ENCODE measurements around the gene RLN2.

Gene RLN2

GRCh38 chr9:5269249-5269715, 35.2 kb downstream of the RLN2 start:
- Histone ChIP-seq H3K27me3 (ENCODE audit: control insufficient read depth in 1 of 2, insufficient read depth in 2 of 2, low read length in 2 of 2) (no peaks in the 10 kb centered on the region), H3K27ac (ENCODE audit: low read depth, low read length) (no peak overlapping the region), H3K9me3 (ENCODE audit: control insufficient read depth in 1 of 2, low read length in 2 of 2) (no peaks in the 10 kb centered on the region), H3K4me1 (ENCODE audit: control insufficient read depth in 1 of 2, insufficient read depth in 2 of 2, low read length in 2 of 2) (no peaks in the 10 kb centered on the region), H3K9ac (ENCODE audit: low read depth in 1 of 2, low read length in 2 of 2) (no peak overlapping the region), H3K36me3 (ENCODE audit: control insufficient read depth in 1 of 2, insufficient read depth in 2 of 2, low read length in 2 of 2) (no peaks in the 10 kb centered on the region), H3K4me3 (ENCODE audit: low read depth in 1 of 2, low read length in 2 of 2) (no peak overlapping the region)

- H3K27me3 ChIP-seq (ENCODE audit: control insufficient read depth in 1 of 2, insufficient read depth in 2 of 2, low read length in 2 of 2) = no peaks in the 10 kb centered on the region
- no peak overlapping the region for H3K9ac ChIP-seq (ENCODE audit: low read depth in 1 of 2, low read length in 2 of 2)
- no peaks in the 10 kb centered on the region for H3K4me1 ChIP-seq (ENCODE audit: control insufficient read depth in 1 of 2, insufficient read depth in 2 of 2, low read length in 2 of 2)
- no peaks in the 10 kb centered on the region for H3K9me3 ChIP-seq (ENCODE audit: control insufficient read depth in 1 of 2, low read length in 2 of 2)
- H3K36me3 ChIP-seq (ENCODE audit: control insufficient read depth in 1 of 2, insufficient read depth in 2 of 2, low read length in 2 of 2) = no peaks in the 10 kb centered on the region
- no peak overlapping the region for H3K4me3 ChIP-seq (ENCODE audit: low read depth in 1 of 2, low read length in 2 of 2)
- H3K27ac ChIP-seq (ENCODE audit: low read depth, low read length) = no peak overlapping the region
These were observed 38.6 kb downstream of the RLN2 start for GRCh38 chr9:5265939-5266338.

GRCh38 chr9:5264219-5264595, 40.3 kb downstream of the RLN2 start:
- Histone ChIP-seq H3K4me1 (ENCODE audit: control insufficient read depth in 1 of 2, insufficient read depth in 2 of 2, low read length in 2 of 2) (no peaks in the 10 kb centered on the region), H3K27me3 (ENCODE audit: control insufficient read depth in 1 of 2, insufficient read depth in 2 of 2, low read length in 2 of 2) (no peaks in the 10 kb centered on the region), H3K9me3 (ENCODE audit: control insufficient read depth in 1 of 2, low read length in 2 of 2) (no peaks in the 10 kb centered on the region)

GRCh38 chr9:5263351-5264218, 40.9 kb downstream of the RLN2 start:
- H3K4me1 ChIP-seq (ENCODE audit: control insufficient read depth in 1 of 2, insufficient read depth in 2 of 2, low read length in 2 of 2) = no peaks in the 10 kb centered on the region
- H3K4me3 ChIP-seq (ENCODE audit: low read depth in 1 of 2, low read length in 2 of 2) = no peak overlapping the region
- H3K9me3 ChIP-seq (ENCODE audit: control insufficient read depth in 1 of 2, low read length in 2 of 2) = no peaks in the 10 kb centered on the region
- no peak overlapping the region for H3K9ac ChIP-seq (ENCODE audit: low read depth in 1 of 2, low read length in 2 of 2)
- H3K27me3 ChIP-seq (ENCODE audit: control insufficient read depth in 1 of 2, insufficient read depth in 2 of 2, low read length in 2 of 2) = no peaks in the 10 kb centered on the region
- H3K36me3 ChIP-seq (ENCODE audit: control insufficient read depth in 1 of 2, insufficient read depth in 2 of 2, low read length in 2 of 2) = no peaks in the 10 kb centered on the region
- no peak overlapping the region for H3K27ac ChIP-seq (ENCODE audit: low read depth, low read length)

More at GRCh38 chr9:5264219-5264595, 40.3 kb downstream of the RLN2 start:
- Histone ChIP-seq H3K9ac (ENCODE audit: low read depth in 1 of 2, low read length in 2 of 2) (no peak overlapping the region), H3K4me3 (ENCODE audit: low read depth in 1 of 2, low read length in 2 of 2) (no peak overlapping the region), H3K36me3 (ENCODE audit: control insufficient read depth in 1 of 2, insufficient read depth in 2 of 2, low read length in 2 of 2) (no peaks in the 10 kb centered on the region), H3K27ac (ENCODE audit: low read depth, low read length) (no peak overlapping the region)

Data from duodenal mucosa (tissue), 2 donors.